GM12878 (cell line): Measurements from ENCODE around the gene DCBLD2. TPM values are rescaled to one million over a fixed set of nuclear protein-coding genes. Genes with fewer than 3 reads are reported as not detected.

Source experiments
- ATAC-seq: fragments of 200-7000 bp; cut with Tn5 transposase; 3 replicates; pipeline ENCODE4 v1.9.1; 2020; ENCODE audit warnings: mild to moderate bottlenecking, moderate library complexity
- BruUV-seq: library from RNA; stranded (reverse); fragments of 400-500 nt; replicated peaks from 2 replicates; lab custom pipeline; 2021; lab: Mats Ljungman, UMichigan
- CTCF ChIA-PET: fragments of 300-600 bp; sonication (Branson Sonifier 250); formaldehyde crosslinking; extraction: SDS; loops from one replicate; lab custom pipeline; 2021; ENCODE audit warnings: inconsistent platforms; lab: Yijun Ruan, JAX
- POLR2A ChIA-PET: fragments of 350-600 bp; formaldehyde crosslinking; extraction: SDS; loops from one replicate; lab custom pipeline; 2021; ENCODE audit warnings: inconsistent platforms; lab: Charles Lee
- RAD21 ChIA-PET: fragments of 300-600 bp; sonication (Branson Sonifier 250); formaldehyde crosslinking; loops from one replicate; lab custom pipeline; 2023; ENCODE audit warnings: antibody characterized with exemption; ENCODE audit not compliant: unreplicated experiment; lab: Charles Lee
- SMC1A ChIA-PET: fragments of 300-600 bp; sonication (Branson Sonifier 250); formaldehyde crosslinking; loops from one replicate; lab custom pipeline; 2023; ENCODE audit not compliant: unreplicated experiment, uncharacterized antibody; lab: Charles Lee
- DNase-seq: peaks from one replicate; pipeline ENCODE4 v3.0.0-alpha.2; 2011; ENCODE audit warnings: low read depth, low spot score
- FAIRE-seq: peaks from 3 replicates; lab custom pipeline; 2011; peaks lifted over from hg19 to GRCh38; lab: Jason Lieb, UNC
- H2AFZ ChIP-seq: 2 replicates; pipeline ENCODE4 v1.6.0; 2011; ENCODE audit warnings: low read depth, low read length, control low read depth; ENCODE audit not compliant: control insufficient read depth
- H3K27ac ChIP-seq: 2 replicates; pipeline ENCODE4 v1.5.1; 2011; ENCODE audit warnings: control low read depth; ENCODE audit not compliant: control insufficient read depth, insufficient read depth
- H3K27me3 ChIP-seq, 2 experiments: replicated peaks in 1 of 2; 2 replicates each; pipeline versions ENCODE4 v1.6.0 to v1.6.1; 2011; ENCODE audit warnings: low read length in 1 of 2; ENCODE audit not compliant: control insufficient read depth in 2 of 2, insufficient read depth in 2 of 2
- H3K36me3 ChIP-seq, 2 experiments: 2 replicates each; pipeline ENCODE4 v1.5.1; 2011; ENCODE audit warnings: low read length in 1 of 2; ENCODE audit not compliant: control insufficient read depth in 2 of 2, insufficient read depth in 2 of 2
- H3K4me1 ChIP-seq: 2 replicates; pipeline ENCODE4 v1.6.1; 2011; ENCODE audit warnings: mild to moderate bottlenecking, low read length, moderate library complexity, mixed read lengths; ENCODE audit not compliant: control insufficient read depth, insufficient read depth
- H3K4me2 ChIP-seq: 2 replicates; pipeline ENCODE4 v1.6.0; 2011; ENCODE audit warnings: control low read depth; ENCODE audit not compliant: control insufficient read depth, insufficient read depth
- H3K4me3 ChIP-seq: fragments of 200-600 bp; sonication (generic); 2 replicates; pipeline ENCODE4 v1.5.1; 2016
- H3K79me2 ChIP-seq: 2 replicates; pipeline ENCODE4 v1.6.0; 2011; ENCODE audit warnings: low read length; ENCODE audit not compliant: control insufficient read depth, insufficient read depth
- H3K9ac ChIP-seq: 2 replicates; pipeline ENCODE4 v1.8.0; 2011; ENCODE audit warnings: low read length, control low read depth, mixed read lengths; ENCODE audit not compliant: control insufficient read depth, insufficient read depth
- H3K9me3 ChIP-seq: replicated peaks from 3 replicates; pipeline ENCODE4 v1.5.1; 2011; ENCODE audit warnings: mild to moderate bottlenecking, low read length; ENCODE audit not compliant: control insufficient read depth, insufficient read depth
- H4K20me1 ChIP-seq: 2 replicates; pipeline ENCODE4 v1.6.0; 2011; ENCODE audit not compliant: control insufficient read depth, insufficient read depth
- CHD4 ChIP-seq: fragments of 200-600 bp; sonication (generic); IDR thresholded peaks from 2 replicates; pipeline ENCODE4 v1.6.1; 2016; ENCODE audit warnings: mild to moderate bottlenecking
- EGR1 ChIP-seq, 2 experiments: IDR thresholded peaks; 1 replicate in 1 of 2; 2 replicates in 1 of 2; pipeline ENCODE4 v1.6.1; 2011 to 2012; ENCODE audit warnings: low read depth in 2 of 2, low read length in 2 of 2, borderline replicate concordance in 1 of 2, mild to moderate bottlenecking in 1 of 2, moderate library complexity in 1 of 2
- GABPA ChIP-seq: IDR thresholded peaks from 2 replicates; pipeline ENCODE4 v1.6.1; 2014; ENCODE audit warnings: antibody characterized with exemption, low read depth, mild to moderate bottlenecking, inconsistent platforms
- HDAC2 ChIP-seq: fragments of 200-600 bp; sonication (generic); IDR thresholded peaks from 2 replicates; pipeline ENCODE4 v1.6.1; 2017
- NFYB ChIP-seq: IDR thresholded peaks from 2 replicates; pipeline ENCODE4 v1.6.1; 2011; ENCODE audit warnings: low read depth, mild to moderate bottlenecking, low read length, improper control_type of control experiment, moderate library complexity; ENCODE audit not compliant: insufficient read depth
- RAD51 ChIP-seq: fragments of 450-650 bp; IDR thresholded peaks from 2 replicates; pipeline ENCODE4 v1.6.1; 2016; ENCODE audit warnings: moderate library complexity, mild to moderate bottlenecking, inconsistent platforms
- RB1 ChIP-seq: fragments of 450-650 bp; formaldehyde crosslinking; IDR thresholded peaks from 2 replicates; pipeline ENCODE4 v1.6.1; 2017; ENCODE audit warnings: mild to moderate bottlenecking, borderline replicate concordance
- SP1 ChIP-seq: IDR thresholded peaks from one replicate; pipeline ENCODE4 v1.6.1; 2011; ENCODE audit warnings: low read depth, low read length
- SREBF1 ChIP-seq: IDR thresholded peaks from 2 replicates; pipeline ENCODE4 v1.6.1; 2012; ENCODE audit warnings: mild to moderate bottlenecking, low read length
- SREBF2 ChIP-seq: IDR thresholded peaks from 2 replicates; pipeline ENCODE4 v1.6.1; 2012; ENCODE audit warnings: mild to moderate bottlenecking, low read length
- TAF1 ChIP-seq: IDR thresholded peaks from 2 replicates; pipeline ENCODE4 v1.6.1; 2011; ENCODE audit warnings: mild to moderate bottlenecking, low read depth, low read length, borderline replicate concordance
- TBL1XR1 ChIP-seq: IDR thresholded peaks from 2 replicates; pipeline ENCODE4 v1.6.1; 2012; ENCODE audit warnings: low read depth, low read length, improper control_type of control experiment
- ZBTB40 ChIP-seq: fragments of 450-650 bp; IDR thresholded peaks from 2 replicates; pipeline ENCODE4 v1.6.1; 2016; ENCODE audit warnings: mild to moderate bottlenecking, moderate library complexity, borderline replicate concordance
- WGBS: methylation state at CpG from one replicate; pipeline ENCODE4 v1.1.6; 2016; ENCODE audit warnings: low lambda C conversion rate; ENCODE audit not compliant: insufficient replicate concordance, insufficient coverage; ENCODE audit errors: missing lambda C conversion rate; 5-methylcytosine and 5-hydroxymethylcytosine counted together
- in situ Hi-C: fragments of 300-500 bp; cut with MboI; formaldehyde crosslinking; loops from 9 replicates; pipeline ENCODE4 v1.14.3; 2018; ENCODE audit warnings: mixed read lengths
- intact Hi-C: fragments of 100-400 bp; cut with micrococcal nuclease; formaldehyde crosslinking; loops from one replicate; pipeline ENCODE4 v1.14.2; 2022; ENCODE audit not compliant: unreplicated experiment
- polyA plus RNA-seq, 11 experiments: library from polyadenylated mRNA; depleted of rRNA in 4 of 11; unstranded in 6 of 11; stranded (reverse) in 5 of 11; fragments of >200 nt; fragmentation: Nextera tagmentation in 4 of 11; fragmentation: Illumina TruSeq in 1 of 11; extraction: Ambion mirVana in 4 of 11; extraction: Trizol in 1 of 11; gene quantifications; 1 replicate in 1 of 11; 2 replicates in 10 of 11; pipeline versions ENCODE4 v1.2.1 to v1.2.3, GENCODE V29; 2011 to 2016; ENCODE audit warnings: inconsistent platforms in 2 of 11, missing spikeins in 2 of 11, low read depth in 1 of 11
- total RNA-seq, 4 experiments: library from RNA; depleted of rRNA in 3 of 4; stranded (reverse); fragments of >200 nt in 3 of 4; fragmentation: Illumina TruSeq in 1 of 4; extraction: Trizol in 1 of 4; gene quantifications; 2 replicates each; pipeline versions ENCODE4 v1.2.1 to v1.2.3, GENCODE V29; 2013 to 2021

The DCBLD2 gene
- total and polyA plus RNA-seq, 10 of the 15 experiments (the other 5 are each of a cell fraction or from before 2014, with no cell fraction given): 1.6 to 5.9 (median 4.7) TPM

- DNase-seq: no peak
- Histone ChIP-seq H3K9me3 (no peaks in the 10 kb centered on the region), H3K36me3 (no peaks in the 10 kb centered on the region), H3K4me2 (no peak overlapping the region), H3K4me1 (no peaks in the 10 kb centered on the region), H3K79me2 (no peaks in the 10 kb centered on the region), H2AFZ (no peak overlapping the region), H4K20me1 (no peaks in the 10 kb centered on the region), H3K9ac (no peak overlapping the region), H3K27ac (no peak overlapping the region), H3K4me3 (no peak overlapping the region), H3K27me3 (no peaks in the 10 kb centered on the region)
- BruUV-seq: no TSS peak
- intact Hi-C loops (no loop called here), in situ Hi-C loops (no loop called here)
- TF ChIP-seq TBL1XR1 (no peak), SP1 (no peak), SREBF1 (no peak), HDAC2 (no peak), ZBTB40 (no peak), EGR1 (IDR thresholded peaks at IDR 0.05; ENCODE audit: borderline replicate concordance in 1 of 2, low read depth in 2 of 2, low read length in 2 of 2) (no peak), TAF1 (no peak), NFYB (no peak), SREBF2 (no peak), RAD51 (no peak), RB1 (no peak), CHD4 (no peak), GABPA (no peak)
- 83% methylated on average over 1 of the region's 1 CpG for WGBS
- SMC1A ChIA-PET: no interaction called here
- no peak for FAIRE-seq
- RAD21 ChIA-PET: no interaction called here
- ATAC-seq: no peak
- POLR2A ChIA-PET: no interaction called here
- CTCF ChIA-PET: no interaction called here
Observed at GRCh38 chr3:98885851-98886250, 15.6 kb downstream of the DCBLD2 start.
